Esophagus squamous epithelium (tissue), 5 donors: ENCODE measurements around the gene RC3H2. TPM values are rescaled to one million over a fixed set of nuclear protein-coding genes. Genes with fewer than 3 reads are reported as not detected.
"Not testable (repeated sequence)": the region's sequence is repeated elsewhere in the genome, so short reads cannot be mapped to it uniquely, and the experiment has no call there.

Source experiments
- DNase-seq: peaks from one replicate; lab custom pipeline; 2025; lab: John Stamatoyannopoulos, UW
- H3K27ac ChIP-seq, 4 donors: fragments of 200-600 bp; sonication (generic); one replicate each; pipeline ENCODE4 v1.5.1; 2016 to 2019; ENCODE audit warnings: mild to moderate bottlenecking in 1 of 4
- H3K27me3 ChIP-seq, 4 donors: fragments of 200-600 bp; sonication (generic); 1 replicate in 3 of 4; 2 replicates in 1 of 4; pipeline versions ENCODE4 v1.5.1 to v1.6.0; 2017 to 2021; ENCODE audit warnings: antibody characterized with exemption in 1 of 4
- H3K36me3 ChIP-seq, 3 donors: fragments of 200-600 bp; sonication (generic); one replicate each; pipeline ENCODE4 v1.5.1; 2016 to 2019
- H3K4me1 ChIP-seq, 3 donors: fragments of 200-600 bp; sonication (generic); one replicate each; pipeline ENCODE4 v1.5.1; 2017 to 2019
- H3K4me3 ChIP-seq, 4 donors: fragments of 200-600 bp; sonication (generic); 1 replicate in 3 of 4; 2 replicates in 1 of 4; pipeline ENCODE4 v1.5.1; 2016 to 2019; ENCODE audit warnings: mild to moderate bottlenecking in 2 of 4, moderate library complexity in 1 of 4
- H3K9me3 ChIP-seq, 3 donors: fragments of 200-600 bp; sonication (generic); one replicate each; pipeline ENCODE4 v1.5.1; 2016 to 2019
- CTCF ChIP-seq, 6 experiments: fragments of 450-650 bp in 4 of 6; fragments of 200-600 bp in 2 of 6; sonication (generic) in 2 of 6; IDR thresholded peaks; one replicate each; pipeline ENCODE4 v1.5.1; 2016 to 2019; ENCODE audit warnings: antibody characterized with exemption in 6 of 6, mild to moderate bottlenecking in 4 of 6, moderate library complexity in 4 of 6
- POLR2A ChIP-seq, 4 donors: fragments of 450-650 bp; IDR thresholded peaks; one replicate each; pipeline ENCODE4 v1.6.1; 2017; ENCODE audit warnings: antibody characterized with exemption in 4 of 4, mild to moderate bottlenecking in 4 of 4, moderate library complexity in 3 of 4
- WGBS, 2 donors: methylation state at CpG; one replicate each; pipeline ENCODE4 v1.1.5; 2018; 5-methylcytosine and 5-hydroxymethylcytosine counted together
- intact Hi-C: fragments of 100-400 bp; cut with DNase I; formaldehyde crosslinking; loops from one replicate; pipeline ENCODE4 v1.15.0; 2022
- total RNA-seq, 4 donors: library from RNA; depleted of rRNA; stranded (reverse); fragments of >200 nt; gene quantifications; one replicate each; pipeline ENCODE4 v1.1.0, GENCODE V29; 2016
- donor health status: DM: yes; HTN: yes; CAD: no.

Gene RC3H2
- total RNA-seq, 4 donors from 2014 or later: 24.6 to 46.3 (median 30.2) TPM

- no peaks in the 10 kb centered on the region for H3K9me3 ChIP-seq
- WGBS, 2 donors: 95 to 97% methylated on average over 7 to 8 of the region's 8 CpGs
- H3K27me3 ChIP-seq: no peaks in the 10 kb centered on the region
- H3K27ac ChIP-seq: no peak overlapping the region
- H3K36me3 ChIP-seq: peaks cover 0 to 43% (median 6%) of the 10 kb centered on the region in 3 donors
- intact Hi-C loops: no loop called here
- no peaks in the 10 kb centered on the region for H3K4me1 ChIP-seq
- no peak overlapping the region for H3K4me3 ChIP-seq
- no peak for TF ChIP-seq POLR2A (IDR thresholded peaks at IDR 0.05)
- no peak for TF ChIP-seq CTCF (IDR thresholded peaks at IDR 0.05)
- DNase-seq: no peak
Measured at GRCh38 chr9:122922713-122923112, 17.6 kb upstream of the RC3H2 start.

DNA sequence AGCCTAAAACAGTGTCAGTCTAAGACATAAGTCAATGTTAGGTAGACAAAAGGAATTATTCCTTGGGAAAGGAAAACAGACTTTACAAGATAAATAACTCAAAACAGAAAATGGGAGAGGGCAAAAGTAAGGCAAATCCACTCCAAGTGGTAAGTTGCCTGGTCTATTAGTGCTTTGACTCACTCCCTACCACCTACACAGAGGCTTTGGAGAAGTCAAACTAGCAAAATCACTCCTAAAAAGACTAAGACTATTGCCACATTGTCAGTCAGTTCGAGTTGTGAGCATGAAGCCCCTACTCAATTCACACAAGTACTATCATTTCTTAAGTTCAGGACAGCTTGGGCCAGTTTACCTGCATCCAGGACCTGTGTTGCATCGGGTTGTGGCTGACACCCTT, 13.2 kb upstream of the RC3H2 start:
- 81 to 85% methylated on average over 2 of the region's 2 CpGs for WGBS, 2 donors
- DNase-seq: no peak
- H3K27ac ChIP-seq: no peak overlapping the region
- TF ChIP-seq POLR2A (IDR thresholded peaks at IDR 0.05): no peak
- no peak for TF ChIP-seq CTCF (IDR thresholded peaks at IDR 0.05)
- H3K4me3 ChIP-seq: no peak overlapping the region
- intact Hi-C loops: no loop called here
- H3K36me3 ChIP-seq: peaks cover 0 to 41% (median 6%) of the 10 kb centered on the region in 3 donors
- peaks cover 0 to 6% (median 0%) of the 10 kb centered on the region in 3 donors for H3K4me1 ChIP-seq
- H3K9me3 ChIP-seq: no peaks in the 10 kb centered on the region
- H3K27me3 ChIP-seq: no peaks in the 10 kb centered on the region

DNA sequence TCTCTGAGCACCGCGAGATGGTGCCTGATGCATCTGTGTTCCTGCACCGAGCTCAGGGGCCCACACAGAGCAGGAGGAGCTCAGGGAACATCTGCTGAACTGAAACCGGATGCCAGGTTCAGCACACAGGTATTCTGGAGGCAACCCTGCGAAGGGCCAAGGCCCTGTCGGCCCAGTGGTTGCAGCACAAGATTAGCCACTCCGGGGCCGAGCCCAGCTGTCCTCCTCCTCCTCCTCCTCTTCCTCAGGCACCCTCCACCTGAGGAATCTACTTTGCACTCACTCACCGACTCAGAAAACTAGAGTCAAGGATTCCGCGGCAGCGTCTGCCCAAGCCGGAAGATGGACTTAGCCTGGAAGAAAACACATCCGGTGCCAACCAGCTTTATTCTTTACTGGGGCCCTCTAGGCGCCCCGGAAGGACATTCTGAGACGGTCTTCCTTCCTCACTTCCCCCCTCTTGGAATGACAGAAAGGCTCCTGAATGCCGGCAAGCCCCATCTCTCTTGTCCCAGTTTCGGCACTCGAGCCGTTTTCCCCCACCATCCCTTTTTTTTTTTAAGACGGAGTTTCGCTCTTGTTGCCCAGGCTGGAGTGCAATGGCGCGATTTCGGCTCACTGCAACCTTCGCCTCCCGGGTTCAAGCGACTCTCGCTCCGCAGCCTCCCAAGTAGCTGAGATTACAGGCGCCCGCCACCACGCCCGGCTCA, 8.0 kb upstream of the RC3H2 start, which contains the start of gene ZBTB6:
Gene ZBTB6, minus strand, starts transcription at position 360 of the 710 bp plus-strand sequence. CDS start 1,251 bp downstream, outside the sequence.
- DNase-seq: peak; percentile 35
- H3K27ac ChIP-seq: peak within 1 kb of the TSS; percentile 83 to 92 (median 90)
- peaks cover 0 to 17% (median 8%) of the 10 kb centered on the region in 3 donors for H3K4me1 ChIP-seq
- H3K4me3 ChIP-seq: peak within 1 kb of the TSS; percentile 54 to 91 (median 76)
- no peak for TF ChIP-seq CTCF (IDR thresholded peaks at IDR 0.05)
- peak in 1 of 4 donors; percentile 24 for TF ChIP-seq POLR2A (IDR thresholded peaks at IDR 0.05)
- no peaks in the 10 kb centered on the region for H3K27me3 ChIP-seq
- no peaks in the 10 kb centered on the region for H3K9me3 ChIP-seq
- peaks cover 0 to 43% (median 6%) of the 10 kb centered on the region in 3 donors for H3K36me3 ChIP-seq
- 1 to 2% methylated on average over 27 of the region's 35 CpGs for WGBS, 2 donors
- intact Hi-C loops: no loop called here

- Histone ChIP-seq H3K27me3 (no peaks in the 10 kb centered on the region), H3K36me3 (peaks cover 0 to 38% (median 6%) of the 10 kb centered on the region in 3 donors), H3K4me1 (peaks cover 0 to 17% (median 8%) of the 10 kb centered on the region in 3 donors), H3K9me3 (no peaks in the 10 kb centered on the region), H3K4me3 (peak overlapping the region; percentile 54 to 91 (median 76)), H3K27ac (peak overlapping the region; percentile 83 to 92 (median 90))
- intact Hi-C loops: no loop called here
- DNase-seq: no peak
- TF ChIP-seq POLR2A (IDR thresholded peaks at IDR 0.05) (no peak), CTCF (IDR thresholded peaks at IDR 0.05) (no peak)
- 3 to 5% methylated on average over 9 of the region's 9 CpGs for WGBS, 2 donors
Measured at GRCh38 chr9:122912671-122912963, 7.5 kb upstream of the RC3H2 start.

DNA sequence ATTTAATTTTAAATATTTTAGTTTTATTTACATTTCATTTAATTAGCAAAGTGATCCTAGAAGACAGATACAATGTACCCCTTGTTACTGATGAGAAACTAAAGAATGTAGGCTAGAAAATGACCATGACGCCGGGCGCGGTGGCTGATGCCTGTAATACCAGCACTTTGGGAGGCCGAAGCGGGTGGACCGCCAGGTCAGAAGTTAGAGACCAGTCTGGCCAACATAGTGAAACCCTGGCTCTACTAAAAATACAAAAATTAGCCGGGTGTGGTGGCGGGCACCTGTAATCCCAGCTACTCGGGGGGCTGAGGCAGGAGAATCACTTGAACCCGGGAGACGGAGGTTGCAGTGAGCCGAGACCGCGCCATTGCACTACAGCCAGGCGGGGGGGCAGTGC, 963 bp upstream of the RC3H2 start:
- H3K9me3 ChIP-seq, H3K27me3 ChIP-seq, H3K4me3 ChIP-seq, intact Hi-C loops, DNase-seq, H3K27ac ChIP-seq: not testable (repeated sequence)
- Histone ChIP-seq H3K4me1 (peaks cover 12 to 37% (median 12%) of the 10 kb centered on the region in 3 donors), H3K36me3 (peaks cover 0 to 30% (median 5%) of the 10 kb centered on the region in 3 donors)
- WGBS, 2 donors: 96 to 97% methylated on average over 16 of the region's 16 CpGs
